OCI-LY1 (cell line): ENCODE measurements around the gene NOTCH1.

Experiments
- CTCF ChIP-seq: fragments of 200-600 bp; sonication (generic), shearing (Covaris generic); IDR thresholded peaks from 2 replicates; pipeline ENCODE4 v1.5.1; 2017; ENCODE audit warnings: mild to moderate bottlenecking, antibody characterized with exemption, low read length, moderate library complexity, mixed read lengths
- EZH2 ChIP-seq: fragments of 200-600 bp; sonication (generic), shearing (Covaris generic); IDR thresholded peaks from 2 replicates; pipeline ENCODE4 v1.8.0; 2017; ENCODE audit warnings: borderline replicate concordance, mixed run types, mild to moderate bottlenecking, antibody characterized with exemption, low read length, moderate library complexity, mixed read lengths

GRCh38 chr9:136568288-136569081, 22.6 kb upstream of the NOTCH1 start:
- TF ChIP-seq CTCF (no peak), EZH2 (no peak)
